GM12864 (cell line): ENCODE results near the gene A2M.

Source experiments
- DNase-seq: peaks from one replicate; pipeline ENCODE4 v3.0.0-alpha.2; 2011; ENCODE audit warnings: low read depth
- H3K4me3 ChIP-seq: 2 replicates; pipeline ENCODE4 v1.5.1; 2011; ENCODE audit warnings: mild to moderate bottlenecking, low read depth, low read length, control low read depth
- TF ChIP-seq, protein P1 (sequence below): IDR thresholded peaks from 2 replicates; pipeline ENCODE4 v1.5.1; 2011; ENCODE audit warnings: low read depth, mild to moderate bottlenecking, moderate library complexity, low read length, control low read depth, inconsistent platforms; ENCODE audit errors: missing control alignments

A2M gene

DNA sequence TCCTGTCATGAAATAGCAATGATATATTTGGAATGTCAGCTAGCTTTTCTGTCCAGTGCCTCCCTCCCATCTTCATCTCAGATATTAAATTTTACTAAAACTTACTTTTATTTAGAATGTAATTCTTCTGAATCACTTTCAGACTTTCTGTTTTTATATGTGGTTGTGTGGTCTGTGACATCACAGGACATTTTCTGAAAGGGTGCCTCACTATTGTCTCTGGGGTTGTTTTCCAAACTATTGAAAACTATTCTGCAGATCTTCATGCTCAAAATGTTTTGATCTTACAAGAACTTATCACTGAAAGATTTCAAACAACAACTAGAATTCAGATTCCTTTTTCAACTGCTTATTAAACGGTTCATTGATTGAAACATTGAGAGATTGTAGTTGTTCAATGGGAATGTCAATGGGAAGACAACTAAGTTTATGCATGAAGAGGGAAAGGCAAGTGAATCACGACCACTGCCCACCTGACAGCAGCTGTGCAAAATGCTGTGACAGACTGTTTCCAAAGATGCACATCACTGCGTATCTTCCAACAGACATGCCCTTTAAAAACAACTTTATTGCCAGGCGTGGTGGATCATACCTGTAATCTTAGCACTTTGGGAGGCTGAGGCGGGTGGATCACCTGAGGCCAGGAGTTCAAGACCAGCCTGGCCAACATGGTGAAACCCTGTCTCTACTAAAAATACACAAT is 75.1 kb downstream of the A2M start:
- no peak overlapping the region for H3K4me3 ChIP-seq
- no peak for DNase-seq
- TF ChIP-seq, protein P1, sequence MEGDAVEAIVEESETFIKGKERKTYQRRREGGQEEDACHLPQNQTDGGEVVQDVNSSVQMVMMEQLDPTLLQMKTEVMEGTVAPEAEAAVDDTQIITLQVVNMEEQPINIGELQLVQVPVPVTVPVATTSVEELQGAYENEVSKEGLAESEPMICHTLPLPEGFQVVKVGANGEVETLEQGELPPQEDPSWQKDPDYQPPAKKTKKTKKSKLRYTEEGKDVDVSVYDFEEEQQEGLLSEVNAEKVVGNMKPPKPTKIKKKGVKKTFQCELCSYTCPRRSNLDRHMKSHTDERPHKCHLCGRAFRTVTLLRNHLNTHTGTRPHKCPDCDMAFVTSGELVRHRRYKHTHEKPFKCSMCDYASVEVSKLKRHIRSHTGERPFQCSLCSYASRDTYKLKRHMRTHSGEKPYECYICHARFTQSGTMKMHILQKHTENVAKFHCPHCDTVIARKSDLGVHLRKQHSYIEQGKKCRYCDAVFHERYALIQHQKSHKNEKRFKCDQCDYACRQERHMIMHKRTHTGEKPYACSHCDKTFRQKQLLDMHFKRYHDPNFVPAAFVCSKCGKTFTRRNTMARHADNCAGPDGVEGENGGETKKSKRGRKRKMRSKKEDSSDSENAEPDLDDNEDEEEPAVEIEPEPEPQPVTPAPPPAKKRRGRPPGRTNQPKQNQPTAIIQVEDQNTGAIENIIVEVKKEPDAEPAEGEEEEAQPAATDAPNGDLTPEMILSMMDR, result no peak

DNA sequence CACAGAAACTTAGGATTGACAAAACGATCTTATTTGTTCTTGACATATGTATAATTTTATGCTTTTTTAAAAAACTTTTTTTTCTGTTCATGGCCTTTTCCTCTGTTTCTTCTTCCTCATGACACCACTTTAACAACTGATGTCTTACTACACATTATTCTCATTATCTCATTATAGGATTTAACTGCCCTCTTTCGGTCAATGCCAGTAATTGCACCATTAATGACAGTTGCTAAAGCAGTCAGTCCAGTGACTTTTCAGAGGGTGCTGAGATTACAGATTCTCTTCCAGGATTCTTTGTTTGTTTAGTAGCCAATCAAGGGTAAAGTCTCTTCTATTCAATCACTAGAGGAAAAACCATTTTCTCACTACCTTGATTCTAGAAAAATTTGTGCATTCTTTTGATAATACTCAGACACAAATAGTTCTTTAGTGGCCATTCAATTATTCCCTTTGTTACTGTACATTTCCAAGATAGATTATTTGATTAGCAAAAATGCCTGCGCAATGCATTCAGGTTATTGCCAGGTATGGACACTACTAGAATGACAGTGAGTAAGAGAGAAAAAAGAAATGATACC is 76.2 kb downstream of the A2M start:
- no peak for DNase-seq
- no peak overlapping the region for H3K4me3 ChIP-seq
- TF ChIP-seq, protein P1, result peak; percentile 56

DNA sequence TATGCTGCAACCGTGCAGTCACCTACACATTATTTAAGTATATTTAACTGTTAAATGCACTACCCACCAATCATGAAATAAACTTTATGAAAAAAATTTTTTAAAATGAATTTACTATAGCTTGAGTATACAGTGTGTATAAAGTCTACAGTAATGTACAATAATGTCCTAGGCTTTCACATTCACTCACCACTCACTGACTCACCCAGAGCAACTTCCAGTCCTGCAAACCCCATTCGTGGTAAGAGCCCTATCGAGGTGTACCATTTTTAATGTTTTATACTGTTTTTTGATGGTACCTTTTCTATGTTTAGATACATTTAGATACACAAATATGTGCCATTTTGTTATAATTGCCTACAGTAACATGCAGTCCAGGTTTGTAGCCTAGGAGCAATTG is 78.3 kb downstream of the A2M start:
- DNase-seq, result no peak
- TF ChIP-seq, protein P1, result no peak
- H3K4me3 ChIP-seq, result no peak overlapping the region

DNA sequence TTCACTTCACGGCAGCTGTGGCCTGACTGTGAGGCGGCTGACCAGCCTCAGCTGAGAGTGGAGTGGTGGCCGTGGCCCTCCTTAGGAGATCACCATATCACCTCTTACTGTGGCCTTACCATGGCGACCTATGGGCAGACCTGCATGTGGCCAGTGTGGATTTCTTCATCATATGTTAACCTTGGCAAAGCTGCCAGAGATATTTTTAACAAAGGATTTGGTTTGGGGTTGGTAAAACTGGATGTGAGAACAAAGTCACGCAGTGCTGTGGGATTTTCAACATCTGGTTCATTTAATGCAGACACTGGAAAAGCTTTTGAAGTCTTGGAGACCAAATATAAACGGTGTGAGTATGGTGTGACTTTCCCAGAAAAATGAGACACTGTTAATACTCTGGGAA is 79.5 kb downstream of the A2M start:
- no peak for DNase-seq
- no peak overlapping the region for H3K4me3 ChIP-seq

DNA sequence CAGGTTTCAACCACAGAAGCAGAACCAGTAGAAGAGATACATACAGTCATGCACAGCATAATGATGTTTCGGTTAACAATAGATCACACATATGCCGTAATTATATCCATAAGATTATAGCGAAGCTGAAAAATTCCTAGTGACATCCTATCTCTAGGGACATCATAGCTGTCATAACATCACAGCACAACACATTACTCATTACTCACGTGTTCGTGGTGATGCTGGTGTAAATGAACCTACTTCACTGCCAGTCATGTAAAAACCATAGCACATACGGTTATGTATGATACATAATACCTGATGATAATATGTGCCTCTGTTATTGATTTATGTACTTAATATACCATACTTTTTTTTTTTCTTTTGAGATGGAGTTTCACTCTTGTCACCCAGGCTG is 81.6 kb downstream of the A2M start:
- TF ChIP-seq, protein P1, result no peak
- no peak for DNase-seq
- H3K4me3 ChIP-seq, result no peak overlapping the region

More for the DNA sequence above, 79.5 kb downstream of the A2M start:
- TF ChIP-seq, protein P1, result no peak

DNA sequence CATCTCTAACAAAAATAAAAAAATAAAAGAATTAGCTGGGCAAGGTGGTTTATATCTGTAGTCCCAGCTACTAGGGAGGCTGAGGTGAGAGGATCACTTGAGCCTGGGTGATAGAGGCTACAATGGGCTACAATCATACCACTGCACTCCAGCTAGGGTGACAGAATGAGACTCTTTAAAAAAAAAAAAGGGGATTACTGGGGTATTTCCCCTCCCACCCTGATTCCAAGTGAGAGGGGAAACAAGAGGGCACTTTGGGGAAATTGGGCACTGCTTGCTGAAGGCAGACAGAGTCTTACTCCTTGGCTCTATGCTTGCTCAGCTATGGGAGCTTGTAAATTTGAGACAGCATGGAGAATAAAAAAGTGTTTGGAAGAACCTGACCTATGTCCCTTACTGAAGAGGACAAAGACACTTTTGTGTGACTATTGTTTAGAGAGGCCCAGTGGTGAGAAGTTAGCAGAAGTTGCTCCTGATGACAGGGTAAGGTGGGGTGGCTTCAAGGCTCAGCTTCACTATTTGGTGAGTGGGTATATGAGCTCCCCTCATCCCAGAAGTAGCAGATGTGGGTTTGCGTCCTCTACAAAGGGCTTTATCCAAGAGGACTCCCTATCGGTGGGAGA is 82.3 kb downstream of the A2M start:
- H3K4me3 ChIP-seq, result no peak overlapping the region
- TF ChIP-seq, protein P1, result no peak
- DNase-seq, result no peak
